Epidermal melanocyte (primary cell): Measurements from ENCODE around the gene DOK5.
"Not testable (repeated sequence)": the region's sequence is repeated elsewhere in the genome, so short reads cannot be mapped to it uniquely, and the experiment has no call there.

ENCODE experiments used
- DNase-seq: peaks from one replicate; pipeline ENCODE4 v3.0.0; 2011; ENCODE audit warnings: low spot score; ENCODE audit not compliant: insufficient read length

The DOK5 gene

DNA sequence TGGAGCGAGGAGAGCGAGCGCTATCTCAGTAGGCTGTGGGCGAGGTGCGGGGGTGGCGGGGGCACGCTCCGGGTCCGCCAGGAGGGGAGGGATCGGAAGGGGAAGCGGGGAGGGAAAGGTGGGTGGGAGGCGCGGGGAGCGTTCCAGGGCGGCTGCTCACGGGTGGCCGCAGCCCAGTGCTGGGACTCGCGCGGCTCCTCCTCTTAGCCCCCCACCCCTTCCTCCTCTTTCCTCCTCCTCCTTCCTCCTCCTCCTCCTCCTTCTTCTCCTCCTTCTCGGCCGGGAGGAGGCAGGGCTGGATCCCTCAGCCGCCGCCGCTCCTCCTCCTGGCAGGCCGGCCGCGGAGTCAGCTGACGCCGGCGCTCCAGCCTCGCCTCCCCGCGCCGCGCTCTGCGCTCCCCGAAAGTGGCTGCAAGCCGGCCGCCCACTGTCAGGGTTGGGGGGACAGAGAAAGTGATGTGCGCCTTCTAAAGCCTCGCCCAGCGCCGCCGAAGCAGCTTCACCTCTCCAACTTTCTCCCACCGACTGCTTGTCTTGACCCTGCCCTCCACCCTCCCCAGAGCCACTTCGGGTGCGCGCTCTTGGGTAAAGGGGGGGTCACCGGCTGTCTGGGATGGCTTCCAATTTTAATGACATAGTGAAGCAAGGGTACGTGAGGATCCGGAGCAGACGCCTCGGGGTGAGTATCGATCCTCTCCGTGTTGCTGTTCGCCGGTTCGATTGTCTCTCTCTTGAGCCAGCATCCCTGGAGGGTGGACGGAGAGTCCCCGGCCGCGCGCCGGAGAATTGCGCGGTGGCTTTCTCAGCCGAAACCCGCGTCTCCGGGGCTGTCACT, at the start of gene DOK5:
Gene DOK5, plus strand, starts transcription at position 260 of the 835 bp plus-strand sequence. Its CDS starts 354 bp downstream, at position 614.
- no peak for DNase-seq

GRCh38 chr20:54429364-54429763, 46.0 kb upstream of the DOK5 start:
- DNase-seq = no peak

DNA sequence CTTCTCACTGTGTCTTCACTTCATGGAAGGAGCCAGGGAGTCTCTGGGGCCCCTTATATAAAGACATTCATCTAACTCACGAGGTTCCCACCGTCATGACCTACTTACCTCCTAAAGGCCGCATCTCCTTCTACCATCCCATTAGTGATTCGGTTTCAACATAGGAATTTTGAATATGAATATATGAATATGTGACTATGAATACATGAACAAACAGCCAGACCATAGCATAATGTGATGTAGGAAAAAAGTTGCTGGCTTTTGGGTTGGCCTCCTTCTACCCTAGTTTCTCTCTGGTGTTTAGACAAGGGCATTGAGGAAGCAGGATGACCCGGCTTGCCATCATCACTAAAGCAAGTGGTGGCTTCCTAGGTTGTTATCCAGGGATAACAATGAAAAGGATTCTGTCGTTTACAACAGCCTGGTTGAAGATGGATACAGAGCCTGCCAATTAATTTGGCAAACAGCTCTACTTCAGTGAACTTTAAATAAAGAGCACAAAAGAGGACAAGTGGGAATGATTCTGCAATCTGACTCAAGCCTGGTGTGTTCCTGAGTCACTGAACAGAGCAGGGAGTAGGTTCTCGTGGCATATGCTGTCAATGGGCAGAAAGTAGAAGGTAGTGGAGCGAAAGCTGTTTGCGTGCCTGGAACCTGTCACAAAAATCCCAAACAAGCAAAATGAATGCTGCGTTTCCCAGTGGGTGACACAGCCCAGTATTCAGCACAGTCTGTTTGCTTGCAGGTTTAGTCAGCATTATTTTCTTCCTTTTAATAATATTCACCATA, 44.0 kb upstream of the DOK5 start:
- DNase-seq = no peak

DNA sequence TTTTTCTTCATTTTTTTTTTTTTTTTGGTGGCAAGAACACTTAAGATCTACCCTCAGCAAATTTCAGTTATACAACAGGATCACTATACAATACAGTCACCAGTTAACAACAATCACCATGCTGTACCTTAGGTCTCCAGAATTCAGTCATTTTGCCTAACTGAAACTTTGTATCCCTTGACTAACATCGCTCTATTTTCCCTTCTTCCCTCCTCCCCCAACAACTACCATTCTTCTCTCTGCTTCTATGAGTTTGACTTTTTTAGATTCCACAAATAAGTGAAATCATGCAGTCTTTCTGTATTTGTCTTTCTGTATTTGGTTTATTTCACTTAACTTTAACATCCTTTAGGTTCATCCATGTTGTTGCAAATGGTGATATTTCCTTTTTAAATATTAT, 42.4 kb upstream of the DOK5 start:
- no peak for DNase-seq

- DNase-seq = no peak
Observed at GRCh38 chr20:54433636-54434035, 41.8 kb upstream of the DOK5 start.

DNA sequence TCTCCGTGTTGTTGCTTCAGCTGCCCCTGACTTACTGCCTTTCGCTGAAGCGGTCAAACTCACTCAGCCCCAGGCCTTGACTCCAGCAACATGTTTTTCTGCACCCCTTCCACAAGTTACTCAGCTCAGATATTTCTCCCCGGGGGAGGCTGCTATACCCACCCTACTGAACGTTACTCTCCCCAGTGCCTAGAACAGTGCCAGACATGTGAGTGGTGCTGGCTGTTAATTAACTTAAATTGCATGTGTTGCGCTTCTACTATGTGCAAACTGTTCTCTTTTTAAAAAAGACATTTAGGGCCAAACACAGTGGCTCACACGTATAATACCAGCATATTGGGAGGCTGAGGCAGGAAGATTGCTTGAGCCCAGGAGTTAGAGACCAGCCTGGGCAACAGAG, 41.2 kb upstream of the DOK5 start:
- no peak for DNase-seq

DNA sequence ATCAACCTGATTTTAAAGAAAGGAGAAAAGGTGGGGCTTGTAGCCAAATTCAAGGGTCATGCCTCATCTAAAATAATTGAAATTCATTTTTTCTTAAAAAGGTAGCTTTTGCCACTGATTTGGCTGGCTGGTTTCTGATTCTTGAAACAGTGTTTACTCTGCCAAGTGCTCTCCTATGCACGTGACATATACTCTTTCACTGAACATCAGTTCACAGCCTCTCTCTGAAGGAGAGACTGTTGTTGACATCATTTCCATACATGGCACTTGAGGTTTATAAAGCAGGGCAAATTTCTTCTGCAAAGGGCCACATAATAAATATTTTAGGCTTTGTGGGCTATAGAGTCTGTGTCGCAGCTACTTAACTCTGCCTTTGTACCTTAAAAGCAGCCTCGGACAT, 40.4 kb upstream of the DOK5 start:
- no peak for DNase-seq

DNA sequence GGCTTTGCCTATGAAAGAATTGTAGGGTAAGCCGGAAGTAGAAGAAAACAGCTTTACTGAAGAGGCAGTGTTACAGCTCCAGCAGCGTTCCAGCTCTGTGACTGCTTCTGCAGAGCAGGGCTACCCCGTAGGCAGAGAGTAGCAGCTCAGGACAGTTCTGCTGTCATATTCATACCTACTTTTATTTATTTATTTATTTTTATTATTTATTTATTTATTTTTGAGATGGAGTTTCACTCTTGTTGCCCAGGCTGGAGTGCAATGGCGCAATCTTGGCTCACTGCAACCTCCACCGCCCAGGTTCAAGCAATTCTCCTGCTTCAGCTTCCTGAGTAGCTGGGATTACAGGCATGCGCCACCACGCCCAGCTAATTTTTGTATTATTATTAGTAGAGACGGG, 39.0 kb upstream of the DOK5 start:
- not testable (repeated sequence) for DNase-seq

DNA sequence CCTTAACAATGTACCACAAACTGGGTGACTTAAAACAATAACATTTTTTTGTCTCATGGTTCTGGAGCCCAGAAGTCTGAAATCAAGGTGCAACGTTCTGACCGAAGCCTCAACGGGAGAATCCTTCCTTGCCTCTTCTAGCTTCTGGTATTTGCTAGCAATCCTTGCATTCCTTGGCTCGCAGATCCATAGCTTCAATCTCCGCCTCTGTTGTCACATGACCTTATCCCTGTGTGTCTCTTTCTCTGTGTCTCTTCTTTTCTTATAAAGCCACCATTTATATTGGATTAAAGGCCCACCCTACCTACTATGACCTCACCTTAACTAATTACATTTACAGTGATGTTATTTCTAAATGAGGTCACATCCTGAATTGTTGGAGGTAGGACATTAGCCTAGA, 37.2 kb upstream of the DOK5 start:
- no peak for DNase-seq

- DNase-seq = no peak
Observed at GRCh38 chr20:54450207-54450606, 25.2 kb upstream of the DOK5 start.

GRCh38 chr20:54451171-54451570, 24.2 kb upstream of the DOK5 start:
- no peak for DNase-seq

DNA sequence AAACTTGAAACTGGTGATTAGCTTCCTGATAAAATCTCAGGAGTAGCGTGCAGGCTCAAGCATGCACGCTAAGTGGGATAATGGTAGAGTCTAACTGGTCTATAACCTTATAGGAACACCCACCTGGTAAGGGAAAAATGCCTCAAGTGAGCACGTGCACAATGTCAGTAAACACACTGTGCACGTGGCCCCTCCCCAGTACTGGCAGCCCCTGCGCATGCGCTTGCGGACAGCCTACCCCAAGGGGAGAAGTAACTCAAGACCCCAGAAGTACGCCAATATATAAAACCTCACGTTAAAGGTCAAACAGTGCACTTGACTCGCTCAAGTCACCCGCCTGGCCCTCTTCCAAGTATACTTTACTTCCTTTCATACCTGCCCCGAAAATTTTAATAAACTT, 23.1 kb upstream of the DOK5 start:
- no peak for DNase-seq

- DNase-seq = no peak
Observed at GRCh38 chr20:54454982-54455381, 20.4 kb upstream of the DOK5 start.

- no peak for DNase-seq
Observed at GRCh38 chr20:54456423-54456822, 19.0 kb upstream of the DOK5 start.

- DNase-seq = no peak
Observed at GRCh38 chr20:54456961-54457360, 18.4 kb upstream of the DOK5 start.

GRCh38 chr20:54458219-54458618, 17.2 kb upstream of the DOK5 start:
- DNase-seq = no peak

- DNase-seq = no peak
Observed at GRCh38 chr20:54459279-54459678, 16.1 kb upstream of the DOK5 start.

DNA sequence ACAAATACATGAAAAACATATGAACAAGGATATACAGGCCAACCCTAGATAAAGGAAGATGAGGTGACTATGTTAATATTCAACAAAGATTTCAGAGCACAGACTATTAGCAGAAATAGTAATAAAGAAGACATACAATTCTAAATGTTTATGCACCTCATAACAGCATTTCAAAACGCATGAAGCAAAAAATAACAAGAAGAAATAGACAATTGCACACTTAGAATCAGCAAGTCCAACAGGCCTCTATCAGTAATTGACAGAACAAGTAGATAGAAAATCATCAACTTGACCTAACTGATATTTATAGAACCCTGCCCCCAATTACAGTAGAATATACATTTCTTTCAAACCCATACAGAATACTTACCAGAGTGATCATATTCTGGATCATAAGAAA, 11.4 kb upstream of the DOK5 start:
- no peak for DNase-seq

- DNase-seq = no peak
Observed at GRCh38 chr20:54466127-54466526, 9.3 kb upstream of the DOK5 start.

DNA sequence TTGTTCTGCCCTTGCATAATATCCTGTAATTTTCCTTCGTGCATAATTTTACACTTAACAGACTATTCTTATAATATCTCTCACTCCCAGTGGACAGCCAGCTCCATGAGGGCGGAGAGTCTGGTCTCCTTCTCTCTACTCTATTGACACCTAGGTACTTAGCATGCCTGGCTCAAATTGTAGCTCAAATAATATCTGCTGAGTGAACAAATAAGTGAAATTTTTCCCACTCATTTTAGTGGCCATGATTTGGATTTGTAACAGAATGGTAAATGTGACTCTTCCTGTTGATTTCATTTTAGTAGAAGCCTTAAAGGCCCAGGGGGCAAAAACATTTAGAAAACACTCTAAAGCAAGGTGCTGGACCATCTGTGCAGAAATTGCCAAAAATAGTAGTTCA, 7.8 kb upstream of the DOK5 start:
- DNase-seq = no peak

GRCh38 chr20:54468082-54468481, 7.3 kb upstream of the DOK5 start:
- DNase-seq = no peak

GRCh38 chr20:54469293-54469692, 6.1 kb upstream of the DOK5 start:
- DNase-seq = no peak

DNA sequence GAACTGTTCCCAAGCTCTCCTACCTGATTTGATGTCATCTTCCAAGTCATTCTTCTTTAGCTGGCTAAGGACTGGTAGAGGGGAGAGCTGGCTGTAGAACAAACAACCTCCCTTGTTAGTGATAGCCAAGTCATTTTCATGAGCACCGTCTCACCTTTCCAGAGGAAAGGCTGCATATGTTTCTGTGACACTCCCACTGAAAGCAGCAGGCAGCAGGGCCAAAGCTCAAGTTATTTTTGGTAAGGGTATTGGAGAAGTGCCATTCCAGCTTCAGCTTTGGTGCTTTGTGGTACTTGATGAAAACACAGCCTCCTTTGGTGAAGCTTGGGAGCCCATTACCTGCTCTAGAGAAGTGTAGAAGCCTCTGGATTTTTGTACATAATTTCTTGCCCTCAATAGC, 5.4 kb upstream of the DOK5 start:
- DNase-seq = no peak
